IMR-90 (cell line): Measurements from ENCODE around the gene NDUFA9. TPM values are rescaled to one million over a fixed set of nuclear protein-coding genes. Genes with fewer than 3 reads are reported as not detected.

ENCODE experiments used
- ATAC-seq: fragments of 200-7000 bp; cut with Tn5 transposase; 2 replicates; pipeline ENCODE4 v1.9.1; 2020; ENCODE audit warnings: low read depth, mild to moderate bottlenecking, moderate library complexity
- BruUV-seq: library from RNA; stranded (reverse); fragments of 400-500 nt; replicated peaks from 2 replicates; lab custom pipeline; 2021; lab: Mats Ljungman, UMichigan
- CTCF ChIA-PET: fragments of 300-600 bp; formaldehyde crosslinking; extraction: SDS; loops from one replicate; lab custom pipeline; 2021; ENCODE audit warnings: antibody characterized with exemption; lab: Yijun Ruan, JAX
- POLR2A ChIA-PET: fragments of 300-600 bp; sonication (Branson Sonifier 250); formaldehyde crosslinking; loops from one replicate; lab custom pipeline; 2022; ENCODE audit warnings: antibody characterized with exemption; ENCODE audit not compliant: unreplicated experiment; lab: Charles Lee
- DNase-seq: peaks from one replicate; pipeline ENCODE4 v3.0.0; 2013
- H2AFZ ChIP-seq: replicated peaks from 2 replicates; pipeline ENCODE3; 2013; ENCODE audit warnings: low read length, mild to moderate bottlenecking; ENCODE audit not compliant: poor library complexity
- H2AK5ac ChIP-seq: 2 replicates; pipeline ENCODE4 v1.6.1; 2013; ENCODE audit warnings: low read depth, low read length, inconsistent platforms
- H2AK9ac ChIP-seq: replicated peaks from 2 replicates; pipeline ENCODE3; 2013; ENCODE audit warnings: mild to moderate bottlenecking, low read depth, low read length, moderate library complexity; ENCODE audit not compliant: poor library complexity
- H2BK120ac ChIP-seq: 2 replicates; pipeline ENCODE4 v1.6.1; 2013; ENCODE audit warnings: low read depth, low read length, inconsistent platforms
- H2BK15ac ChIP-seq: 3 replicates; pipeline ENCODE4 v1.6.1; 2013; ENCODE audit warnings: low read depth, low read length, inconsistent platforms
- H2BK20ac ChIP-seq: 2 replicates; pipeline ENCODE4 v1.6.1; 2013; ENCODE audit warnings: low read depth, mild to moderate bottlenecking, inconsistent platforms, low read length, moderate library complexity
- H2BK5ac ChIP-seq: 2 replicates; pipeline ENCODE4 v1.6.1; 2013; ENCODE audit warnings: mild to moderate bottlenecking, low read depth, low read length, inconsistent platforms; ENCODE audit not compliant: poor library complexity, severe bottlenecking
- H3K14ac ChIP-seq: replicated peaks from 2 replicates; pipeline ENCODE4 v1.6.1; 2013; ENCODE audit warnings: low read depth, low read length, inconsistent platforms
- H3K18ac ChIP-seq: 2 replicates; pipeline ENCODE4 v1.6.1; 2013; ENCODE audit warnings: low read depth, low read length, control low read depth
- H3K23ac ChIP-seq: 2 replicates; pipeline ENCODE4 v1.6.1; 2013; ENCODE audit warnings: low read depth, low read length, inconsistent platforms
- H3K27ac ChIP-seq: 2 replicates; pipeline ENCODE4 v1.5.1; 2013; ENCODE audit warnings: mild to moderate bottlenecking, control low read depth, low read length; ENCODE audit not compliant: insufficient read depth
- H3K27me3 ChIP-seq: 2 replicates; pipeline ENCODE4 v1.6.1; 2013; ENCODE audit warnings: low read length; ENCODE audit not compliant: control insufficient read depth, insufficient read depth
- H3K36me3 ChIP-seq: 2 replicates; pipeline ENCODE4 v1.6.1; 2013; ENCODE audit warnings: low read length, mixed read lengths; ENCODE audit not compliant: control insufficient read depth, insufficient read depth
- H3K4ac ChIP-seq: 2 replicates; pipeline ENCODE4 v1.6.1; 2013; ENCODE audit warnings: low read depth, low read length, inconsistent platforms
- H3K4me1 ChIP-seq: 2 replicates; pipeline ENCODE4 v1.6.1; 2013; ENCODE audit warnings: low read length, mixed read lengths; ENCODE audit not compliant: control insufficient read depth, insufficient read depth
- H3K4me2 ChIP-seq: 2 replicates; pipeline ENCODE4 v1.6.1; 2013; ENCODE audit warnings: low read depth, mild to moderate bottlenecking, control low read depth, low read length, moderate library complexity
- H3K4me3 ChIP-seq: 2 replicates; pipeline ENCODE4 v1.5.1; 2013; ENCODE audit warnings: low read depth, mild to moderate bottlenecking, control low read depth, low read length, moderate library complexity; ENCODE audit not compliant: insufficient read depth
- H3K56ac ChIP-seq: 2 replicates; pipeline ENCODE4 v1.6.1; 2013; ENCODE audit warnings: low read length, inconsistent platforms; ENCODE audit not compliant: insufficient read depth; ENCODE audit errors: extremely low read depth
- H3K79me1 ChIP-seq, 2 experiments: 2 replicates each; pipeline ENCODE4 v1.6.1; 2013; ENCODE audit warnings: low read length in 2 of 2, inconsistent platforms in 1 of 2, low read depth in 1 of 2
- H3K9ac ChIP-seq: 2 replicates; pipeline ENCODE4 v1.6.1; 2013; ENCODE audit warnings: low read depth, low read length, control low read depth
- H3K9me1 ChIP-seq: 2 replicates; pipeline ENCODE4 v1.6.1; 2013; ENCODE audit warnings: low read length, inconsistent platforms; ENCODE audit not compliant: insufficient read depth
- H3K9me3 ChIP-seq: 2 replicates; pipeline ENCODE4 v1.6.1; 2013; ENCODE audit warnings: low read length; ENCODE audit not compliant: control insufficient read depth, insufficient read depth
- H4K20me1 ChIP-seq: 2 replicates; pipeline ENCODE4 v1.6.1; 2013; ENCODE audit warnings: low read length, inconsistent platforms; ENCODE audit not compliant: insufficient read depth
- H4K5ac ChIP-seq: 2 replicates; pipeline ENCODE4 v1.6.1; 2013; ENCODE audit warnings: mild to moderate bottlenecking, low read depth, low read length, control low read depth
- H4K8ac ChIP-seq, 2 experiments: 2 replicates each; pipeline ENCODE4 v1.6.1; 2013; ENCODE audit warnings: low read depth in 2 of 2, low read length in 2 of 2, control low read depth in 1 of 2, inconsistent platforms in 1 of 2
- H4K91ac ChIP-seq: 2 replicates; pipeline ENCODE4 v1.6.1; 2013; ENCODE audit warnings: low read depth, low read length, inconsistent platforms; ENCODE audit not compliant: insufficient read depth
- CTCF ChIP-seq: conservative IDR thresholded peaks from 2 replicates; pipeline ENCODE4 v1.5.1; 2012; ENCODE audit warnings: mild to moderate bottlenecking, low read depth, low read length, improper control_type of control experiment
- FOS ChIP-seq: fragments of 150-350 bp; IDR thresholded peaks from 2 replicates; pipeline ENCODE4 v1.6.1; 2016; ENCODE audit warnings: low read depth, low read length
- POLR2A ChIP-seq: IDR thresholded peaks from 2 replicates; pipeline ENCODE4 v1.6.1; 2012; ENCODE audit warnings: mild to moderate bottlenecking, low read depth, low read length
- RCOR1 ChIP-seq: IDR thresholded peaks from 2 replicates; pipeline ENCODE4 v1.6.1; 2012; ENCODE audit warnings: mild to moderate bottlenecking, low read length, improper control_type of control experiment; ENCODE audit not compliant: insufficient replicate concordance
- SMC3 ChIP-seq: fragments of 150-350 bp; IDR thresholded peaks from 2 replicates; pipeline ENCODE4 v1.6.1; 2016; ENCODE audit warnings: low read depth, mild to moderate bottlenecking, antibody characterized with exemption, low read length, moderate library complexity
- WGBS, 2 experiments: methylation state at CpG; one replicate each; pipeline versions ENCODE4 v1.1.5 to v1.1.7; 2013; ENCODE audit warnings: missing lambda C conversion rate in 2 of 2; ENCODE audit not compliant: insufficient read length in 1 of 2; ENCODE audit errors: extremely low coverage in 2 of 2; 5-methylcytosine and 5-hydroxymethylcytosine counted together
- dilution Hi-C: fragments of 300-500 bp; cut with HindIII; formaldehyde crosslinking; loops from one replicate; pipeline ENCODE4 v1.14.3; 2018; ENCODE audit warnings: low sequenced_read_pairs; ENCODE audit not compliant: unreplicated experiment
- in situ Hi-C: fragments of 300-500 bp; cut with MboI; formaldehyde crosslinking; loops from 3 replicates; pipeline ENCODE4 v1.14.3; 2019; ENCODE audit warnings: low sequenced_read_pairs, inconsistent platforms, mixed read lengths
- intact Hi-C: fragments of 100-400 bp; cut with micrococcal nuclease; formaldehyde crosslinking; loops from 2 replicates; pipeline ENCODE4 v1.10.0; 2022
- polyA plus RNA-seq, 3 experiments: library from polyadenylated mRNA; depleted of rRNA; stranded (reverse); fragments of >200 nt; gene quantifications; 2 replicates each; pipeline ENCODE4 v1.2.3, GENCODE V29; 2012; ENCODE audit warnings: low replicate concordance in 1 of 3
- total RNA-seq: library from RNA; depleted of rRNA; stranded (reverse); fragments of >200 nt; gene quantifications from 2 replicates; pipeline ENCODE4 v1.2.3, GENCODE V29; 2012

The NDUFA9 gene
- total and polyA plus RNA-seq, 2 of the 4 experiments (the other 2 are of a cell fraction): 71.0 to 124 TPM

- H3K27me3 ChIP-seq: peaks cover 7% of the 10 kb centered on the region
- no peaks in the 10 kb centered on the region for H3K36me3 ChIP-seq
- H3K56ac ChIP-seq: no peak overlapping the region
- BruUV-seq: no TSS peak
- WGBS, 2 experiments: 60 to 100% methylated on average over 1 to 2 of the region's 7 CpGs
- no peak overlapping the region for H4K8ac ChIP-seq
- in situ Hi-C loops: no loop called here
- H3K14ac ChIP-seq: no peak overlapping the region
- CTCF ChIA-PET: interaction anchor here (1.6 kb wide), 1 partner anchor 13 kb away, joined by 3 read pairs; no protein-coding TSS in a partner anchor
- ATAC-seq: no peak
- H3K18ac ChIP-seq: no peak overlapping the region
- H2AFZ ChIP-seq: no peak overlapping the region
- H3K27ac ChIP-seq: no peak overlapping the region
- dilution Hi-C loops: no loop called here
- intact Hi-C loops: no loop called here
- H3K79me1 ChIP-seq: peaks cover 13 to 24% of the 10 kb centered on the region in 2 experiments
- no peak overlapping the region for H3K9ac ChIP-seq
- no peaks in the 10 kb centered on the region for H4K20me1 ChIP-seq
- POLR2A ChIA-PET: no interaction called here
- no peak overlapping the region for H3K4ac ChIP-seq
- no peak overlapping the region for H3K4me2 ChIP-seq
- no peak overlapping the region for H2AK5ac ChIP-seq
- H2AK9ac ChIP-seq: no peak overlapping the region
- no peak for DNase-seq
- no peak overlapping the region for H4K91ac ChIP-seq
- H3K4me3 ChIP-seq: no peak overlapping the region
- no peak overlapping the region for H4K5ac ChIP-seq
- TF ChIP-seq FOS: no peak
- no peak for TF ChIP-seq CTCF
- no peak for TF ChIP-seq SMC3
- TF ChIP-seq RCOR1: no peak
- TF ChIP-seq POLR2A: no peak
- no peak overlapping the region for H2BK15ac ChIP-seq
- H2BK5ac ChIP-seq: no peak overlapping the region
- no peaks in the 10 kb centered on the region for H3K9me3 ChIP-seq
- H3K4me1 ChIP-seq: peaks cover 3% of the 10 kb centered on the region
- H2BK20ac ChIP-seq: no peak overlapping the region
- H2BK120ac ChIP-seq: no peak overlapping the region
- no peaks in the 10 kb centered on the region for H3K9me1 ChIP-seq
- no peak overlapping the region for H3K23ac ChIP-seq
Measured at GRCh38 chr12:4603421-4603820, 45.5 kb upstream of the NDUFA9 start.
